Suppressor macrophage treated with lipopolysaccharide for 4 hours (primary cell): Measurements from ENCODE around the gene FUT7.

Experiments used
- DNase-seq: peaks from one replicate; pipeline ENCODE4 v3.0.0-alpha.2; 2020

The FUT7 gene, protein sequence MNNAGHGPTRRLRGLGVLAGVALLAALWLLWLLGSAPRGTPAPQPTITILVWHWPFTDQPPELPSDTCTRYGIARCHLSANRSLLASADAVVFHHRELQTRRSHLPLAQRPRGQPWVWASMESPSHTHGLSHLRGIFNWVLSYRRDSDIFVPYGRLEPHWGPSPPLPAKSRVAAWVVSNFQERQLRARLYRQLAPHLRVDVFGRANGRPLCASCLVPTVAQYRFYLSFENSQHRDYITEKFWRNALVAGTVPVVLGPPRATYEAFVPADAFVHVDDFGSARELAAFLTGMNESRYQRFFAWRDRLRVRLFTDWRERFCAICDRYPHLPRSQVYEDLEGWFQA

GRCh38 chr9:137031904-137032640 lies at the start of gene FUT7:
Gene FUT7 (minus strand): TSS chr9:137032088. CDS start chr9:137031991, 97 bp downstream.
- DNase-seq, result no peak

- no peak for DNase-seq
Observed at GRCh38 chr9:137080260-137081122, 48.6 kb upstream of the FUT7 start.

DNA sequence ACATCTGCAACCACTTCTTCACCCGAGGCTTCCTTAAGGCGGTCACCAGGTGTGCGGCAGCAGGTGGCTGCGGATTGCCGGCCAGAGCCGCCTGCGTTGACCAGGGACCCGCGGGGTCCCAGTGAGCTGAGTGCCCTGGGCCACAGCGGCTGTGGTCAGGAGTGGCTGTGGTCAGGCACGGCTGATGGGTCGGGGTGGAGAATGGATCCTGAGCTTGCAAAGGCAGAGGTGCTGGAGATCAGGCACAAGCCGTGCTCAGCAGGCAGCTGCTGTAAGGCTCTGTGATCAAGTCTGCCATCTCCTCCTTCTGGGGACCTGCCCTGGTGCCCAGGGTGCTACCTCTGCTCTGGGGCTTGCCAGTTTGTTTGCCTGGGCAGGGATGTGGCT lies 47.5 kb upstream of the FUT7 start:
- no peak for DNase-seq

GRCh38 chr9:137078701-137079400 lies 47.0 kb upstream of the FUT7 start:
- no peak for DNase-seq

GRCh38 chr9:137077758-137078693 lies 46.1 kb upstream of the FUT7 start:
- peak; percentile 35 for DNase-seq

DNA sequence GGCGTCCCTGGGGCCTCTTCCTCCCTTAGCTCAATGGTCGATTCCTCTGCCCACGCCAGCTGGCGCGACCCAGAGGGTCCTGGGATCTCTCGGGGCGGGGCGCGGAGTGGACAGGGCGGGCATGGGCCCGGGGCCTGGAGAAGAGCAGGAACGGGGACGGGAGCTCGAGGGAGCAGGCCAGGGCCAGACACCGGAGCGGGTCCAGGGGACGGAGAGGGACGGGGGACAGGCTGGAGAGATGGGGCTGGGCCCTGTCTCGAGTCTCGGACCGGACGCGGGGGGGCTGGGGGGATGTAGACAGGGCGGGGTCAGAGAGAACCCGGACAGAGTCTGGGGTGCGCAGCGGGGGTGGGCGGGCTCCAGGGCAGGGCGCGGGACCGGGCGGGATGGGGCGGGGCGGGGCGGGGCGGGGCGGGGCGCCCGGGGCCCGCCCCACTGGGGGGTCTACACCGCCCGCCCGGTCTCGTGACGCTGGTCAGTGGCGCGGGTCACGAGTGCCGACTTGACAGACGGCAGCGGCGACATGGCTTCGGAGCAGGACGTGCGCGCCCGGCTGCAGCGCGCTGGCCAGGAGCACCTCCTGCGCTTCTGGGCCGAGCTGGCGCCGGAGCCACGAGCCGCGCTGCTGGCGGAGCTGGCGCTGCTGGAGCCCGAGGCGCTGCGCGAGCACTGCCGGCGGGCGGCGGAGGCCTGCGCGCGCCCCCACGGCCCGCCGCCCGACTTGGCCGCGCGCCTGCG lies 45.3 kb upstream of the FUT7 start, which contains the start of gene UAP1L1:
Gene UAP1L1, plus strand, starts transcription at position 508 of the 738 bp plus-strand sequence. Its CDS starts 16 bp downstream, at position 524.
- peak; percentile 78 for DNase-seq

GRCh38 chr9:137076636-137077009 lies 44.7 kb upstream of the FUT7 start:
- no peak for DNase-seq

DNA sequence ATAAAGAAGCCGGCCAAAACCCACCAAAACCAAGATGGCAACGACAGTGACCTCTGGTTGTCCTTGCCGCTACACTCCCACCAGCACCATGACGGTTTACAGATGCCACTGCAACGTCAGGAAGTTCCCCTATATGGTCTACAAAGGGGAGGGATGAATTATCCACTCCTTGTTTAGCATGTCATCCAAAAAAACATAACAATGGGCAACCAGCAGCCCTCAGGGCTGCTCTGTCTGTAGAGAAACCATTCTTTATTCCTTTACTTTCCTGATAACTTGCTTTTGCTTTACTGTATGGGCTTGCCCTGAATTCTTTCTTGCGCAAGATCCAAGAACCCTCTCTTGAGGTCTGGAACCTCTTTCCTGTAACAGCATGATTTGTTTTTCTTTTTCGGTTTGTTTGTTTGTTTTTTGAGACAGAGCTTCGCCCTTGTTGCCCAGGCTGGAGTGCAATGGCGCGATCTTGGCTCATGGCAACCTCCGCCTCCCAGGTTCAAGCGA lies 43.4 kb upstream of the FUT7 start:
- no peak for DNase-seq

DNA sequence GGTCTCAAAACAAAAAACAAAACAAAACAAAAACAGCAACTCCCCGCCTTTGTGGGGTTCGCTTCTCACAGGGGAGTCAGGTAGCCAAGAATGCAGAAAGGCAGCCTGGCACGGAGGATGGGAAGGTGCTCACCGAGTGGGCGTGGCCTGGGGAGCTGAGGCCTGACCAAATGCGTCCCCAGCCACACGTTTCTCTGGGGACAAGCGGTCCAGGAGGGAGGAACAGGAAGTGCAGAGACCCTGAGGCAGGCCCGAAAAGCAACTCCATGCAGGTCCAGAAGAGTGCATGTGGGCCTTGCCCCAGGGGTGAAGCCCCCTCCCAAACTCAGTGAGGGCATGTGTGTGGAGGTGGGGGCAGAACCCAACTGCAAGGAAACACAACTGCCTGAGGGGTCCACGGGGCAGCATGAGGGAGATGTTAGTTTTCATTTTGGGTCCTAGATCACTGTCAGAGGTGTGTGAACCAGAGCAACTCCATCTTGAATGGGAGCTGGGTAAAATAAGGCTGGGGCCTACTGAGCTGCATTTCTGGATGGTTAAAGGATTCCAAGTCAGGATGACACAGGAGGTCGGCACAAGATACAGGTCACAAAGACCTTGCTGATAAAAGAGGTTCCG lies 42.9 kb upstream of the FUT7 start:
- DNase-seq, result no peak

- DNase-seq, result no peak
Observed at GRCh38 chr9:137073992-137074399, 42.1 kb upstream of the FUT7 start.

DNA sequence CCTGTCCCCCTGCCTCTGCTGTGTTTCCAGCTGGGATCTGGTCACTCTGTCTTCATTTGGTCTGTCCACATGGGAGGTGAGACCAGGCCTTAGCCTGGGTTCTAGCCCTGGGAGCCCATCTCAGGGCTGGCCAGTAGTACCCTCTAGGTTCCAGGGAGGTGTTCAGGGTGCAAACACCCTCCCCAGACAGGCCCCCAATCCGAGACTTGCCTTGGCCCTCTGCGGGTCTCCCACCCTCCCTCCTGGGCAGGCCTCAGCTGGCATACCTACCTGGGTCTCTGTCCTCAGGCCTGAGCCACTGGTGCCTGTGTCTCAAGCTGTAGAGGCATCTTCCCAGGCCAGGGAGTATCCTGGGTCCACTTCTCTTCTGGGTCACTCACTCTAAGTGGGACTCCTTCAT lies 39.4 kb upstream of the FUT7 start:
- DNase-seq, result no peak

DNA sequence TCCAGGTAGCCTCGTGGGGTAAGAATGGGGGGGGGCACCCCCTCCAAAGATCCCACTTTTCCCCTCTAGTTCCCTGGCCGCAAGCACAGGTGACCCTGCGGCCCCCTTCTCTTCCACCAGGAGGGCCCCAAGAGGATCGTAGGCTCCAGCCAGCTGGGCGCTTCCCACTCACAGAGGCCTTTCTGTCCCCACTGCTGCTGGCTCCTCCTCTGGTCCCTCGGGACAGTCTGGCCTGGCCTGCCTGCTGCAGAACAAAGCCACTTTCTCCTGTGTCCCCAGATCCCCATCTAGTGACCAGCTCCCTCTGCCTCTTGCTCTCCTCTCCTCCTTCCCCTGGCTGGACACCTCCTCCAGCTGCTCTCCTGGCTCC lies 39.0 kb upstream of the FUT7 start:
- DNase-seq, result no peak

- DNase-seq, result peak; percentile 94
Observed at GRCh38 chr9:137070201-137070905, 38.5 kb upstream of the FUT7 start, which contains the start of gene SAPCD2. Gene SAPCD2 (minus strand): TSS chr9:137070557. CDS start chr9:137070460, 97 bp downstream.

- DNase-seq, result no peak
Observed at GRCh38 chr9:137069508-137070091, 37.7 kb upstream of the FUT7 start.

DNA sequence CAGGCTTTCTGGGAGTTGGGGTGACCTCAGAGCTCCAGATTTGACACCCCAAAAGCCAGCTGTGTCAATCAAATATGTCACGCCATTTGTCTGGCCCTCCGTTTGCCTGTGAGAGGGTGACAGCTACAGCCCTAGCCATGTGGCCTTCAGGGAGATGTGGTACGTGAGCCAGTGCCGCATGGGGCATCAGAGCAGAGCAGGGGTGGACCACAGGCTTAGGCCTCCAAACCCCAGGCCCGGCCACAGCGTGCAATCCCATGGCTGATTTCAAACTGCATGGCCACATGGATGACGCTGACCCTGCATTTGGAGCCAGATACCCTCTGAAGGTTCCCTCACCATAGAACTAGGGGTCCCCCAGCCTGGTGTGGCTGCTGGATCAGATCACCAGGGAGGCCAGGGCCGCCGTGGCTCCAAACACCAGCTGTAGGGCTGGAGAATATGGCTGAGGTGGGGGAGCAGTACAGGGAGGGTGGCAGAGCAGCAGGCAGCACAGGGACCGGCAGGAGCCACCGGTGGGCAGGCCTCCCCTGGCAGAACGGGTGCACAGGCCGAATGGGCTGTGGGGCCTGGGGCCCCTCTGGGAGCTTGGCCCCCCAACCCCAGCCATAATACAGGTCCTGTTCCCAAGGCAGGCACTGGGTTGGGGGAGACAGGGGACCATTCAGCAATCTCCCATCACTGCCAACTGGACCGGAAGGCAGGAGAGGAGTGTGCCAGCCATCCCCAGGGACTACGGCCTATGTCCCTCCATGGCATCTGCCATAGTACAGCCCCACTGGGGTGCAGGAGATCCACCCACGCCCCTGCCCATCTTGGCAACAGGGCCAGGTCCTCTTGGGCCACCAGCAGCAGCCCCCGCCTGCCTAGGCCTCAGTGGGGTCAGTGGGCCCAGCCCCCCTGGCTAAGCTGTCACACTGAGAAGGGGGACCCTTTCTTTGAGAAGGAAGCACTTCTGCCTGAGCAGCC lies 36.9 kb upstream of the FUT7 start:
- no peak for DNase-seq

DNA sequence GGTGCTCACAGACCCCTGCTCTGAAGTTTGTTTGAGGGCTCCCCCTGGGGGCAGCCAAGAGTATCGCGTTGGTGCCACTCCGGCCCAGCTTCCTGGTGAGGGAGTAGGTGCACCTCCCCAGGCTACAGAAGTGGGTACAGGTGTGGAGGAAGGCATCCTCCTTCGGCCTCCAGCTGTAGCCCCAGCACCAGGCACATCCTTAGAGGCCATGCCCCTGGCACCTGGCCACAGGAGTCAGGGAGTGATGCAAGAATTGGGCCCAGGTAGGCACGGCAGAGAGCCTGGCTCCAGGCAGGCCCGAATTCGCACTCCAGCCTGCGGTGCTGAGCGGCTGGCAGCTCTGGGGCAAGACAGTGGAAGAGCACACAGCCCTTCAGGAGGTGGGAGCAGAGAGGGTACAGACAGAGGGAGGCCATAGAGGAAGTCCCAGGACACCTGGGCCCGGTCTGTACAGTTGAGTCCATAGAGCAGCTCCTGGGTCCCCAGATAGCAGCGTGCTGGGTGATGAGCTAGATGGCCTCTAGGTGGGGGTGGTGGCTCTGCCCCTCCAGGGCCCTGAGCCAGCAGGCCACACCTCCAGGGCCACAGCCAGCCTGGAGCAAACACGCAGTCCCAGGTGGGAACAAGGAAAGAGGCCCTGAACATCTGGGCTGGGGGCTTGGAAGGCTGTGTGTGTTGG lies 36.1 kb upstream of the FUT7 start:
- DNase-seq, result peak; percentile 87
